ENCODE data around the gene PYGL.
"Not testable (repeated sequence)": the region's sequence is repeated elsewhere in the genome, so short reads cannot be mapped to it uniquely, and the experiment has no call there.

The PYGL gene

DNA sequence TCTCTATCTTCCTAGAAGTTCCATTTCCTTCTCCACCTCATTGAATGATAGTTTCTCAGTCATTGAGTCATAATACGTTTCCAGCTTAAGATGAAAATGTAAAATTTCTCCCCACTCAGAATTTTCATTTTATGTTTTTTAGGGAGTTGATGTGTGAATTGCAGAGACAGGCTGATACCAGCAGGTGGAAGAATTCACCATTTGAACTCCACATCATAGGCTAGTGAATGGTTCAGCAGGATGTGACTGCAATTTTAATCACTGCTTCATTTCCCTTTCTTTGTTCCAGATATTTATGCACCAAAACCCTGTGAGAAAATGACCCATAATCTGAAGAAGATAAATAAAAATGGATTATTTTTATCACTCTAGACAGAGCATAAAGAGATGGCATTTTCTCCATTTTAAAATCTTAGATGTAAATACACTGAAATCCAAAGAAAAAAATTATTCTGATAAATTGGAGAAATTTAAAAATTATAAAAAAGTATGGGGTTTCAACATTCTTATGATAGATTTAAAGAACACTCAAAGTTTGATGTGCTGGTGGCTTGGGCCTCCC lies 10.6 kb upstream of the PYGL start:
- DNase-seq = no peak

DNA sequence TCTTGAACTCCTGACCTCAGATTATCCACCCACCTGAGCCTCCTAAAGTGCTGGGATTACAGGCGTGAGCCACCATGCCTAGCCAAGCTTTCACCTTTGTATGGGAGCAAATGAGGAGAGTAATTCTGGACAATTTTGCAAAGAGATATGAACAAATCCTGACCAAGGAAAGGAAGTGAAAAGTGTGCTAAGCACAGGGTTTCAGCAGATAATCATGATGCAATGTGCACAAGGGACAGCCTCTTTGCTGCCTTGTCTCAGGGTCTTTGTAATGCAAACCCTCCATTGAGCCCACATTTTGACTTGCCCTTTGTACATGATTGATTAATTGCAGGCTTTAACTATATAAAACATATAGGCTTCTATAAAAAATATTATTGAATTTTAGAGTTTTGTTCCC lies 9.2 kb upstream of the PYGL start:
- DNase-seq = no peak

DNA sequence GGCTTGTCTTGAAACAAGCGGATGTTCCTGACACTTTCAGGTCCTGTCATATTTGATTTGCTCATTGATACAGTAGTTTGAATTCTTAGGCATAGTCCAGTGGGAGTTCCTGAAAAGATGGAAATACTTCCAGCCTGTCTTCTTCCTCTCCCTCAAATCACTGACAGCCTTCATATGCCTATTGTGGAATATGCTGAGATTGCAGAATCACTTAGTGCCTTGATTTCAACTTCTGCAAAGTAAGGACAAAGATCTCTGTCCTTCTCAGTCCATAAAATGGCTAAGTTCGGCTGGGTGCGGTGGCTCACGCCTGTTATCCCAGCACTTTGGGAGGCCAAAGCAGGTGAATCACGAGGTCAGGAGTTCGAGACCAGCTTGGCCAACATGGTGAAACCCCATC lies 6.7 kb upstream of the PYGL start:
- DNase-seq = no peak

GRCh38 chr14:50948205-50948604 lies 3.9 kb upstream of the PYGL start:
- DNase-seq = no peak

- no peak for DNase-seq
Observed at GRCh38 chr14:50947446-50947845, 3.2 kb upstream of the PYGL start.

DNA sequence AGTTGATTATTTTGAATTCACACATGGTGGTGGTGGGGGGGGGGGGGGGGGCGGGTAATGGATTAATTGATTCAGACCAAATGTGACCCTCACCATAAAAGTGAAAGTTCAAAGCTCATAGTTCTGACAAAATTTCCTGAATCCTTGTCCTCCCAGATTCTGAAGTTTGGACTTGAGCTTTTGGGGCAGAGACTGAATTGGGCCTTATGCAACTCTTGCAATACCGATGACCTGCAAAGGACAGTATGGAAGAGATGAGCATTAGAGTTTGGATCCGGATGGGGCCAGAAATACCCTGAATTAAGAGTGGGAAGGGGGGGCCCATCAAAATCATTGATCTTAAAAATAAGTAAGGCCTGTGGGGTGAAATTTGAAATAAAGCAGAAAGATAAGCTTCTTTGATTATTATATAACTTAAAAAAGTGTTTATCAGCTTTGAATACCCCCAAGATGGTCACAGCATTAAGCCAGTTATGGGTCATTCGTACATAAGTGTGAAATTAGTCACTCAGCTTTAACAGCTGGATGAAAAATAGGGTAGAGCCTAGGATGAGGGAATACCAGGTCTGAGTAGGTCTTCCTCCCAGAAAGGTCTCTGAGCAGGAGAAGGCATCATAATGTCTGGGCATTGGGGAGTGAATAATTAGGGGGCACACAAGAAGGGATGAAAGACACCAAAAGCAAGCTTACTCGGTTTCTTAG lies 2.1 kb upstream of the PYGL start:
- DNase-seq = no peak

- DNase-seq = no peak
Observed at GRCh38 chr14:50944647-50945413, 547 bp upstream of the PYGL start.

DNA sequence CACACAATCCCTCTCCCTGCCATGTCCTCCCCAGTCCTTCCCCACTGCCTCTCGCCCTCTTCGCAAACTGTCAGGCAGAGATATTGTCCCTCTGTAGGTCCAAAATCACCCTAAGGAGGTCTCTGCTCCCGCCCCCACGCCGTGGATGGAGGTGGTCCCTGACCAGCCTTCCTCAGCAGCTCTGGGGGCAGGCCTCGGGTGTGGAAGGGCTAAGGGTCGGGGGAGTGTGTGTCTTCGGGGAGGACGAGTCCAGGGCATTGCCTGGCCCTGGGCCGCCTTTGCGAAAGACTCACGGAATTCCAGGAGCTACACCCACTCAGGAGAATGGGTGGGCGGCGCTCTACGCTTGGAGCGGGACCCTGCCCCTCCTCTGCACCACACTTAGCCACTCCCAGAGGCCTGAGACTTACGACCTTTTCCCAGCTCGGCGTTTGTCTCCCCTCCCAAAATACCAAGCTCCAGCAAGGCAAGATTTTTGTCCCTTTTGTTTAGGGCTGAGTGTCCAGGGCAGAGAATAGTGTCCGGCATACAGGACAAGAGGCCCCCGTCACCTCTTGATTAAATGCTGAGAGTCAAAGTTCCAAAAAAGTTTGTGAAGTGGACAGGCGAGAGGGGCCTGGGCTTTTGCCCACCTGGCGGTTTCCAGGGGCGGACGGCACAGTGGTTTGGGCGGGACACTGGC lies 881 bp downstream of the PYGL start:
- no peak for DNase-seq

GRCh38 chr14:50941638-50942037 lies 2.6 kb downstream of the PYGL start:
- not testable (repeated sequence) for DNase-seq

GRCh38 chr14:50941151-50941550 lies 3.1 kb downstream of the PYGL start:
- DNase-seq = no peak

- no peak for DNase-seq
Observed at GRCh38 chr14:50937800-50938199, 6.5 kb downstream of the PYGL start.

DNA sequence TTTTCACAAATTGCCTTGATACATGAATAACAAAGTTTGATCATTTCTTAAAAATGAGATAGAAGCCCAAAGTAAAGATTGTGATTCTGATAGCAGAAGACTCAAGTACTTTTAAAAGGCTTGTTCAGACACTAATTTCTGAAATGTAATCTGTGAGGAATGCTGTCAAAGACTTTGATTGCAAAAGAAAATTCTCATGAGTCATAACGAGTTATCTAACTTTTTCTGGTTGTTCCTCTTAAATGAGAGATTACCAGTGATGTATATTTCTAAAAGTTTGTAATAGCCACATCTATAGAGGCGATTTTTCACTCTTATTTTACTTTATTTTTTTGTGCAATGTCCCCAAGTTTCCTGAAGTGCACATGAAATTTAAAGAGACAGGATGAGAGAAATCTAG lies 7.0 kb downstream of the PYGL start:
- DNase-seq = no peak

DNA sequence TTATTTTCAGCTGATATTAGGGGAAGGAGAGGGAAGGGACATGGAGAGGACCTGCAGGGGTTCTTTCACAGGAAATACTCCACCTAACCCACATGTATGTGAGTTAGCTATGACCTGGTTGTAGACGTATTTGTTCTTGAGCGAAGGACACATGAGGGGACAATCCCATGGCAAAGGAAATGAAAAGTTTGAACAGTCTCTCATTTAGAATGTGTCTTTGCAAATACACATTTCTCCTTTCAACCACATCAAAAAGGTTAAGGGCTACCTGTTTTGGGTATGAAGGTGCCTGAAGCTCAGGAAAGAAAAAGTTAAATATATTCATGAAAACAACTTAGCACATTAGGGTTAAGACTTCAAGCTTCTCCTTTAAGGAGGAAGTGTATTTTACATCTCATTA lies 7.4 kb downstream of the PYGL start:
- DNase-seq = no peak

- DNase-seq = no peak
Observed at GRCh38 chr14:50936016-50936340, 8.3 kb downstream of the PYGL start.

DNA sequence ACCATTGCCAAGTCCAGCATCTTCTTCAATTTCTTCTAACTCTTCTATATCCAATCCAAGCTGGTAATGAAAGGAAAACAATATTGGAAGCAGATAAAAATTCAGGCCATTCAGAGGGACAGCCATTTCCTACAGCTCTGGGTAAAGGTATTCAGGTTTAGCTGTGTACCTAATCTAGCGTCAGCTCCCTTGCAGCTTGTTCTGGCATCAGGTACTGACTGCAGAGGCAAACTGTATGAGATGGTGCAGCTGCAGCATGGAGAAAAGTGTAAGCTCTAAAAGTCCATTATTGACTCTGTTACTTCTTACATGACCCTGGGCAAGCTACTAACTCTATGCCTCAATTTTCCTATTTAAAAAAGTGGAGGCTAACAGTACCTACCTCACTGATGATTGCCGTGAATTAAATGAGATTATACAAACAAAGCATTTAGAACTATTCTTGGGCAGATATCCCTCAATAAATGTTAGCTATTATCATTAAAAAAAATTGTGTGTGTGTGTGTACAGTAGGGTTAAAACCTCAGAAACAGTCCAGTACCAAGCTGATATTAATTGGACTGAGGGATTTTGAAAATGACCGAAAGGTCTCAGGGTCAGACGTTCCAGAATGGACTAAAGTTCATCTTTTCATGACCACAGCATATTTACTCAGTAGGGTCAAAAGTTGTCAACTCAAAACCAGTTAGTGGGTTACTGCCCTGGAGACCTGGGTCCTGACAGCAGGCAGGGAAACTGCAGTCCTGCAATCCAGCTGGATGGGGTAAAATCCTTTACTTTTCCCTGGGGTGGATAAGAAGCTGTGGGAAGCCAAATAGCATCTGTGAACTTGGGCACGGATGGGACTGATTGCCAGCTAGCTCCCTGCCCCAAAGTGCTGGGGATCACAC lies 8.9 kb downstream of the PYGL start:
- no peak for DNase-seq

GRCh38 chr14:50932592-50933495 lies 11.4 kb downstream of the PYGL start:
- no peak for DNase-seq

- no peak for DNase-seq
Observed at GRCh38 chr14:50932156-50932555, 12.1 kb downstream of the PYGL start.

GRCh38 chr14:50931559-50931958 lies 12.7 kb downstream of the PYGL start:
- DNase-seq = no peak

- no peak for DNase-seq
Observed at GRCh38 chr14:50929506-50929905, 14.8 kb downstream of the PYGL start.

- no peak for DNase-seq
Observed at GRCh38 chr14:50928002-50928635, 16.2 kb downstream of the PYGL start.

- no peak for DNase-seq
Observed at GRCh38 chr14:50926851-50927386, 17.4 kb downstream of the PYGL start.
